Lower leg skin (tissue), 3 donors: Measurements from ENCODE around the gene PLEKHA8.

Experiments used
- CTCF ChIP-seq, 3 donors: fragments of 450-650 bp; IDR thresholded peaks; one replicate each; pipeline ENCODE4 v1.5.1; 2016; ENCODE audit warnings: antibody characterized with exemption in 3 of 3, mild to moderate bottlenecking in 3 of 3, moderate library complexity in 2 of 3
- POLR2A ChIP-seq, 2 donors: fragments of 450-650 bp; IDR thresholded peaks; one replicate each; pipeline ENCODE4 v1.6.1; 2016 to 2017; ENCODE audit warnings: antibody characterized with exemption in 2 of 2, mild to moderate bottlenecking in 1 of 2, moderate library complexity in 1 of 2

GRCh38 chr7:30005464-30005863 is 22.7 kb upstream of the PLEKHA8 start:
- TF ChIP-seq POLR2A (IDR thresholded peaks at IDR 0.05) (no peak), CTCF (IDR thresholded peaks at IDR 0.05) (no peak)
